ENCODE data around the gene KNSTRN.

GRCh38 chr15:40398413-40398873 lies 15.9 kb downstream of the KNSTRN start:
- TF ChIP-seq POLR2AphosphoS5 (IDR thresholded peaks at IDR 0.05) (peak in 1 of 3 donors; percentile 50), POLR2A (IDR thresholded peaks at IDR 0.05) (no peak)

Data from spleen (tissue), 3 donors.